Right atrium auricular region (tissue), 2 donors: ENCODE results near the gene NPAS3. TPM values are rescaled to one million over a fixed set of nuclear protein-coding genes. Genes with fewer than 3 reads are reported as not detected.

Source experiments
- DNase-seq: peaks from one replicate; pipeline ENCODE4 v3.0.0-alpha.2; 2019; ENCODE audit warnings: low spot score
- H3K27ac ChIP-seq, 2 donors: fragments of 200-600 bp; sonication (generic); 1 replicate in 1 of 2; 2 replicates in 1 of 2; pipeline ENCODE4 v1.5.1; 2016 to 2019
- H3K27me3 ChIP-seq, 2 donors: fragments of 200-600 bp; sonication (generic); one replicate each; pipeline versions ENCODE4 v1.5.1 to v1.6.0; 2017 to 2019
- H3K36me3 ChIP-seq: fragments of 200-600 bp; sonication (generic); one replicate; pipeline ENCODE4 v1.5.1; 2016
- H3K4me1 ChIP-seq, 2 donors: fragments of 200-600 bp; sonication (generic); one replicate each; pipeline versions ENCODE4 v1.5.1 to v1.6.0; 2017 to 2019
- H3K4me3 ChIP-seq, 2 donors: fragments of 200-600 bp; sonication (generic); 1 replicate in 1 of 2; 2 replicates in 1 of 2; pipeline ENCODE4 v1.5.1; 2017 to 2019; ENCODE audit warnings: mild to moderate bottlenecking in 1 of 2, moderate library complexity in 1 of 2
- H3K9me3 ChIP-seq, 2 donors: fragments of 200-600 bp; sonication (generic); one replicate each; pipeline ENCODE4 v1.5.1; 2019
- CTCF ChIP-seq, 2 donors: fragments of 200-600 bp; sonication (generic); IDR thresholded peaks; one replicate each; pipeline ENCODE4 v1.5.1; 2019; ENCODE audit warnings: antibody characterized with exemption in 2 of 2
- total RNA-seq, 2 donors: library from RNA; depleted of rRNA; stranded (reverse); fragments of >200 nt; gene quantifications; one replicate each; pipeline ENCODE4 v1.1.0, GENCODE V29; 2016

Gene NPAS3
- total RNA-seq, 2 donors from 2014 or later, result 0.67 to 1.3 TPM

- no peak for DNase-seq
- Histone ChIP-seq H3K27ac (no peak overlapping the region), H3K36me3 (no peaks in the 10 kb centered on the region), H3K4me3 (no peak overlapping the region), H3K4me1 (no peaks in the 10 kb centered on the region), H3K9me3 (no peaks in the 10 kb centered on the region), H3K27me3 (no peaks in the 10 kb centered on the region)
- TF ChIP-seq CTCF (IDR thresholded peaks at IDR 0.05), result no peak
These were observed 319.1 kb downstream of the NPAS3 start for GRCh38 chr14:33257796-33258195.

DNA sequence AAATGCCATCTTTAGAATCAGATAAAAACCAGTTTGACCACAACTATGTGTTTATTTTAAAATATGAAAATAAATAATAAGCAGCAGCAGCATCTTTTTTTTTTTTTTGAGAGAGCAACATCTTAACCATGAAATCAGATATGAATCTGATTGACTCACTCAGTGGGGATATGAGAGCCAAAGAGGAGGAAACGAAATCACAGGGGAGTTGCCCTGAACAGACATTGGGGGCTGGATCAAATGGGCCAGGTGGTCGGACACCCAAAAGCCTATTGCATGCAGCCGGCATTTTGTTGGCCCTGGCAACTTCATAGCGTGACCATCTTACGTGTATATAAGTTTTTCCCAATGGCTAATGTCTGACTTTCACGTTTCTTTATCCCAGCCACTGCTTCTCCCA lies 321.1 kb downstream of the NPAS3 start:
- Histone ChIP-seq H3K27ac (no peak overlapping the region), H3K4me3 (no peak overlapping the region), H3K4me1 (no peaks in the 10 kb centered on the region), H3K9me3 (no peaks in the 10 kb centered on the region), H3K36me3 (no peaks in the 10 kb centered on the region), H3K27me3 (no peaks in the 10 kb centered on the region)
- no peak for DNase-seq
- TF ChIP-seq CTCF (IDR thresholded peaks at IDR 0.05), result no peak

DNA sequence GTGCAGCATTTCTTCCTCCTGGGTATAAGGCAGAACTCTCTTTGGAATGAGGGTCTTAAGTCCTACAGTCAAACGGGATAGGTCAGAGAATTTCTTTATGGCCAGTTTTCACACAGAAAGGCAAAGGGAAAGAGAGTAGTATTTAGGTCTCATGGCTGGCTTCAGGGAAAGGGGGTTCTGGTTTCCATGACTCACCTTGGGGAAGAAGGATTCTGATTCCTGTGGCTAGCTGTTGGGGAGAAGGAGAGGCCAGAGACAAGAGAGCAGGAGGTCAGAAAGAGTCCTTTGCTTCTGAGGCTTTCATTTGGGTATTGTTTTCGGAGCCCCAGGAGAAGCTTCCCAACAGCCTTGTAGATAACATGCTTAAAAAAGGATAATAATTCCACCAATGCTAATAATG lies 332.5 kb downstream of the NPAS3 start:
- DNase-seq, result no peak
- Histone ChIP-seq H3K4me1 (no peaks in the 10 kb centered on the region), H3K4me3 (no peak overlapping the region), H3K9me3 (no peaks in the 10 kb centered on the region), H3K36me3 (no peaks in the 10 kb centered on the region), H3K27ac (no peak overlapping the region), H3K27me3 (no peaks in the 10 kb centered on the region)
- no peak for TF ChIP-seq CTCF (IDR thresholded peaks at IDR 0.05)

- no peaks in the 10 kb centered on the region for H3K36me3 ChIP-seq
- TF ChIP-seq CTCF (IDR thresholded peaks at IDR 0.05), result no peak
- DNase-seq, result no peak
- no peaks in the 10 kb centered on the region for H3K4me1 ChIP-seq
- H3K4me3 ChIP-seq, result no peak overlapping the region
- no peaks in the 10 kb centered on the region for H3K27me3 ChIP-seq
- H3K9me3 ChIP-seq, result no peaks in the 10 kb centered on the region
- H3K27ac ChIP-seq, result no peak overlapping the region
These were observed 333.2 kb downstream of the NPAS3 start for GRCh38 chr14:33271891-33272290.

DNA sequence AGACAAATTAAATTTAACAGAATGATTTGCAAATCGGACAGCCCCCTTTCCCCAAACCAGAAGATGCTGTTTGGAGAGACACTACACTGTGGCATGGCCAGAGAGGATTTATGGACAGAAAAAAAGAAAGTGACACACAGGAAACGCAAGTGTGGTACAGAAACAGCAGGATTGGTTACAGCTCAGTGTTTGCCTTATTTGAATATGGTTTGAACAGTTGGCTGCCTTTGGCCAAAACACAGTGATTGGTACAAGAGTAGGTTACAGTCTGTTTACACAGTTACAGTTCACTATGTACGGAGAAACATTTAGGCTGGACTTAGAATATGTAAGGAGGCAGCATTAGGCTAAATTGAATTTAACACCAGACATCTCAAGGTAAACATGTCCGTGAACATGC lies 335.3 kb downstream of the NPAS3 start:
- no peaks in the 10 kb centered on the region for H3K27me3 ChIP-seq
- TF ChIP-seq CTCF (IDR thresholded peaks at IDR 0.05), result no peak
- no peak for DNase-seq
- no peaks in the 10 kb centered on the region for H3K4me1 ChIP-seq
- no peak overlapping the region for H3K27ac ChIP-seq
- no peaks in the 10 kb centered on the region for H3K36me3 ChIP-seq
- no peak overlapping the region for H3K4me3 ChIP-seq
- H3K9me3 ChIP-seq, result no peaks in the 10 kb centered on the region

DNA sequence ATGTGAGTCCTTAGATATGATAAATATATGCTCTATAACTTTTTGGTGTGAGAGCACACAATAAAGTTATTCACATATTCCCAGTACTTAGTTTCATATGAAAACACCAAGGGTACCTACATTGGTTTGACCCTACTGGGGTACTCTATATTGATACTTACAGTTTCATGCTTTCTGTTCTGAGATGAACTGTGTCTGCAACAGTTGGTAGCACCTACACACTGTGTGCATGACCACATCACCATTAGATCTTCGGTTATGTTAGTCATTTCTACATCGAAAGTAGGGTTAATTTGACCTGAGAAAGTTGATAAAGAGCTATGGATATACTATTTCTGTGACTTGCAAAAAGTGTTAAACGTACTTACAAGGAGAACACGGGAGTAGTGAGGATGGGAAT lies 337.2 kb downstream of the NPAS3 start:
- no peak for DNase-seq
- no peak overlapping the region for H3K4me3 ChIP-seq
- H3K4me1 ChIP-seq, result no peaks in the 10 kb centered on the region
- H3K27ac ChIP-seq, result no peak overlapping the region
- TF ChIP-seq CTCF (IDR thresholded peaks at IDR 0.05), result no peak
- no peaks in the 10 kb centered on the region for H3K36me3 ChIP-seq
- H3K9me3 ChIP-seq, result no peaks in the 10 kb centered on the region
- no peaks in the 10 kb centered on the region for H3K27me3 ChIP-seq
